NCI-H345 treated with DMSO at 0.1 percent for 48 hours (cell line): ENCODE results near the gene CHID1.

Experiments used
- DNase-seq: peaks from one replicate; lab custom pipeline; 2025; ENCODE audit not compliant: unreplicated experiment; lab: John Stamatoyannopoulos, UW

The CHID1 gene

GRCh38 chr11:825366-826226, 85.0 kb downstream of the CHID1 start:
- DNase-seq: no peak

GRCh38 chr11:824942-825341, 85.7 kb downstream of the CHID1 start:
- no peak for DNase-seq

GRCh38 chr11:824292-824880, 86.2 kb downstream of the CHID1 start:
- no peak for DNase-seq

DNA sequence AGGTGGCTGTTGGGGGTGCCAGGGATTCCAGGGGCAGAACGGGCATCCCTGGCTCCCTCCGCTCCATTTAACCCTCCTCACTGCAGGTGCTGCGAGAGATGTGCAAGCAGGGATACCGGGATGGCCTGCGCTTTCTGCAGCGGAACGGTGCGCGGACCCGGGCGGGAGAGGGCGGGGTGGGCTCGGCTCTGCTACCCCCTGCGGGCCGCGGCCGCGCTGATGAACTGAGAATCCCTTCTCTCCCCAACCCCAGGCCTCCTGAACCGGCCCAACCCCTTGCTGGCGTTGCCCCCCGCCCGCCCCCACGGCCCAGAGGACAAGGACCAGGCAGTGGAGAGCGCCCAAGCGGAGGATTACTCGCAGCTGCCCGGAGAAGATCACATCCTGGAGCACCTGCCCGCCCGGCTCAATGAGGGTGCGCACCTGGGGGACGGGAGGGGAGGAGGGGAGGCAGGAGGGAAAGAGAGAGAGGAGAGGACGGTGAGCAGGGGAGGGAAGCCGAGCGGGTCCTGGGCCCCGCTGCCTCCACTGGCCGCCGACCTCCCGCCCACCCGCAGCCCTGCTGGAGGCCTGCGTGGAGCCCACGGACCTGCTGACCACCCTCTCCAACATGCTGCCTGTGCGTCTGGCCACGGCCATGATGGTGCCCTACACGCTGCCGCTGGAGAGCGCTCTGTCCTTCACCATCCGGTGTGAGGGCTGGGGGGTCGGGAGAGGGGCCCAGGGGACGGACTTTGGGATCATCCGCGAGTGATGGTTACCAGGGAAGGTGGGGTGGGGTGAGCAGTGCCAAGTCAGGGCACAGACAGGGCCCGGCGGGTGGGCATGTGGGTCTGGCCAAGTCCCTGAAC, 86.9 kb downstream of the CHID1 start:
- no peak for DNase-seq

DNA sequence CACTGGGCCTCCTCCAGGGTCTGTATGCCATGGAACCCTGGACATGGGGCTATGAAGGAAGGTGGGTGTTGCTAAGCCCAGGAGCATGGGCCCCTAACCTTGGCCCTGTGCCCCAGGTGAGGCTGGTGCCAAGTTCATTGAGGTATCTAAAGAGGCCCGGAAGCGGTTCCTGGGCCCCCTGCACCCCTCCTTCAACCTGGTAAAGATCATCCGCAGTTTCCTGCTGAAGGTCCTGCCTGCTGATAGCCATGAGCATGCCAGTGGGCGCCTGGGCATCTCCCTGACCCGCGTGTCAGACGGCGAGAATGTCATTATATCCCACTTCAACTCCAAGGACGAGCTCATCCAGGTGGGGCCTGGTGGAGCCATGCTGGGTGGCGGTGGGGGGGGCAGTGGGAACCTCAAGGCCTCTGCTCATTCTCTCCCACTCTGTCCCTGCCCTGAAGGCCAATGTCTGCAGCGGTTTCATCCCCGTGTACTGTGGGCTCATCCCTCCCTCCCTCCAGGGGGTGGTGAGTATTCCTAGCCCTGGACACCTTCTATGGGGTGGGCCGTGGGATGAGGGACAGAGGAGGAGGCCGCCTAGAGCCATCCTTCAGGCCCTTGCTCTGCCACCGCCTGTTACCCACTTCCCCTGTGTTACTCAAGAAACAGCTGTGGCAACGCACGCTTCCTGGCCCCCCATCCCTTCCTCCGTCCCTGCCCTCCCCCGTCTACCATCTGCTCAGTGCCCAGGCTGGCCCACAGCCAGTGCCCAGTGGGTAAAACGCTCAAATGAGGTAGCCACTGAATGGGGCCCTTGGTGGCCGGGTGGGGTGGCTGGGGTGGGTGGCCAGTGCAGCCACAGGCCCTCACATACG, 88.9 kb downstream of the CHID1 start:
- DNase-seq: no peak

DNA sequence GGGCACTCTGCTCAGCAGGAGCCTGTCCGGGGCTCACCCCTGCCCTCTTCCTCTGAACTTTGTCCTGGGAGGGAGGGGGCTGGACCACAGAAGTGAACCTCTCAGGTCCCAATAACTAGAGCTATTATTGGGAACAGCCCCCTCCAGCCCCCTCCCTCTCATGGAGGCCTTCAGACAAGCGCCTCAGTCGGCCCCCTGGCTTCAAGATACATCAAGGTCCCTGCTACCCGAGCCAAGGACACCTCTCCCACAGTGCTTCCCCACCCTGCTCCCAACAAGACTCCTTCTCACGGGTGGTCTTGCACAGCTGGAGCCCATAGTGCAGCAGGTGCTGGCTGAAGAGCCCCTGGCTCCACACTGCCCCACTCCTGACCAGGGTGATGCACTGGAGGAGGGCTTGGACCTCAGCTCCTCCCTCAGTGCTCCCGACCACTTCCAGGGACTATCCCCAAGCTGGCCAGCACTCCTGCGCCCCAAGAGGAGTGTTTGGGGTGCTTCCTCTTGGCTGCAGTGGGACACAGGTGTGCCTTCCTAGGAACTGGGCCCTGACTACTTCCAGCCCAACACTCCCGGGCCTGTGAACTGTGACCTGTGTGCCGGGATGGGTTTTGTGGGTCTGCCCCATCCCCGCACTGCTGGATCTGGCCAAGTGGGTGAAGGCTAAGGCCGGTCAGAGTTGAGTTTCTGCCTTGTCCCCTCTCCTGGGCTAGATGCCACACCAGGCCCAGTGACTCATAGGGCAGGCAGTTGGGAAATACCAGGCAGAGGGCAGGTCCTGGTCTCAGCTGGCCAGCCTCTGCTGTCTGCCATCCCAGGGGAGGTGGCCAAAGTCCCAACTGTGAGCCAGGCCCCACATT, 89.7 kb downstream of the CHID1 start:
- no peak for DNase-seq

DNA sequence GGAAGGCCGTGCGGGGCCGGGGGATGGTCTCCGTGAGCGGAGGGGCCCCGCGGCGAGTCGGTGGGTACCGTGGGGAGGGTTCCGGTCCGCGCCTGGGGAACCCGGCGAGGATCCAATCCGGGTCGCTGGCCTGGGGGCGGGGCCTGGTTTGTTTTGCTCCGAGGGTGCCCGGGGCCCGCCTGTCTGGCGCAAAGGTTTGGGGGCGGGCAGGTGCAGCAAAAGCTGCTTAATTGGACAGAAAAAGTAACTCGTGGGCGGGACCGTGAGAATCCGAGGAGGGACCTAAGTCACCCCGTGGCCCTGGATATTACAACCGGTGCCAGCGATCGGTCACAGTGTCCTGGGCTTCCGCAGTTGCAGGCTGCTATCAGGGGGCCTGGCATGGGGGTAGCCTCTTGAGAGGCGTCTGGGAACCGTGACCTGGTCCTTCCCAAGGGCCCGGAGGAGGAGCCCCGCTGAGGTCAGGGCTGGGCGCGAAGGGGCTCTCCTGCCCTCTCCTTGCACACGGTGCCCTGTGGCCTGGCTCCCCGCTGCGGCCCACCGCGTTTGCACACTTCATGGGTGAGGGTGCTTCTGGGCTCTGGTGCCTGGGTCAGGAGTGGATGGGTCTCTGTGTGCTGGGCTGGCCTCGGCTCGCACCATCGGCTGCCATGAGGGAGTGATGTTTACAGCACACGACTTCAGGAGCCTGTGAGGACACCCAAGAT, 90.5 kb downstream of the CHID1 start:
- DNase-seq: peak; percentile 61

GRCh38 chr11:819129-819931, 91.3 kb downstream of the CHID1 start:
- DNase-seq: peak; percentile 82

DNA sequence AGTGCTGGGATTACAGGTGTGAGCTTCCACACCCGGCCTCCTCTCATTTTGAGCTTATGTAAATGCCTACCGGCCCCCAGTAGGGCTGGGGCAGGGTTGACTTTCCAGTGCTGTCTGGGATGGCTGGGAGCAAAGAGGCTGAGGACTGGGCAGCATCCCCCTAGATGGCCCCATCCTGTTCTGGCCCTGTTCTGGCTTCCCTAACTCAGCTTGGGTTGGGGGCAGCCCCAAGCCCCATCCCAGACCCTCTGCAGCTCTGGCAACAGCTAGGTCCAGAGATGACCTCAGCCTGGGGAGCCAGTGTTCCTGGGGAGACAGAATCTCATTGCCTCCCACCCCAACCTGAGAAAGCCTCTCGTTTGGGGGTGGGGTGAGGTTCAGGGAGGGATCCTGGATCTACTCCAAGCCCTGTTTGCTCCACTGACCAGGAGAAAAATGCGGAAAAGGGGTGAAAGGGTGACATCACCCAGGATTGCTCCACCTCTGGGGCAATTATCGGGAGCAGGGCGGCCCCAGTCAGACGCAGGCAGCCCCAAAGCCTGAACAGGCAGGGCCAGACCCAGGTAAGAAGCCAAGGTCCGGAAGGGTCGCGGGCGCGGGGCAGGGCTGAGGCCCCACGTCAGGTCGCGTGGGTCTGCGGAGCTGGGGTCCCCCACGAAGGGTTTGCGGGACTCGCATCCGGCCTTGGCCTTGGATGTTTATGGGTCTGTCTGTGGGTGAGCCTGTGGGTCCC, 92.0 kb downstream of the CHID1 start, which contains the start of gene PNPLA2:
Gene PNPLA2 (plus strand): TSS at position 519 of the 733 bp plus-strand sequence. CDS start 805 bp downstream, outside the sequence.
- no peak for DNase-seq
